ENCODE data around the gene CD101.
A peak's percentile ranks its signal among the peaks of the same experiment; 100 is the strongest.

CD101 gene

DNA sequence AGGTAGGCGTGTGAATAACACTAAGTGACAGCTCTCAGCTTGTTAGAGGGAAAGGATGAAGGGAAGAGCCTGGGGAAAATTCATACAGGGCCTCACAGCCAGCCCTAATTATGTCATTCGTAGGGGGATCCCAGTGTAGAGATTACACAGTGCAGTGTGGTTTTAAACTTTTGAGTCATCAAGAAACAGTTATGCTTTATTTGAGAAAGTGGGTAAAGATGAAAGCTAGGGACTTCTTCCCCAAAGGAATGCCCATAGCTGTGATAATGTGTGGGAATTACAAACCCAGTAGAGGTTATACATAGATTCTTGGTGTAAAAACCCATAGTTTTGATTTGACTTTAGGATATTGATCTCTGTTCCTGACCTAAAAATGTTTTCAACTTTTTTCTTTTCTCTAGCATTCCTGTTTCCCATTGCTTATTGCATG is 60.4 kb downstream of the CD101 start:
- no peak overlapping the region for H3K4me3 ChIP-seq (replicated peaks; ENCODE audit: insufficient read depth, low read length)
- H3K27me3 ChIP-seq (ENCODE audit: insufficient read depth, poor library complexity, severe bottlenecking) = no peaks in the 10 kb centered on the region
- H3K27ac ChIP-seq (replicated peaks) = no peak overlapping the region
- TF ChIP-seq GABPA (IDR thresholded peaks at IDR 0.05; ENCODE audit: low read depth) (no peak), POLR2AphosphoS5 (IDR thresholded peaks at IDR 0.05; ENCODE audit: low read depth) (no peak), SPI1 (IDR thresholded peaks at IDR 0.05; ENCODE audit: borderline replicate concordance, low read depth) (no peak), CTCF (IDR thresholded peaks at IDR 0.05; ENCODE audit: insufficient read depth, low read length) (no peak)
- TF ChIP-seq, protein P1, sequence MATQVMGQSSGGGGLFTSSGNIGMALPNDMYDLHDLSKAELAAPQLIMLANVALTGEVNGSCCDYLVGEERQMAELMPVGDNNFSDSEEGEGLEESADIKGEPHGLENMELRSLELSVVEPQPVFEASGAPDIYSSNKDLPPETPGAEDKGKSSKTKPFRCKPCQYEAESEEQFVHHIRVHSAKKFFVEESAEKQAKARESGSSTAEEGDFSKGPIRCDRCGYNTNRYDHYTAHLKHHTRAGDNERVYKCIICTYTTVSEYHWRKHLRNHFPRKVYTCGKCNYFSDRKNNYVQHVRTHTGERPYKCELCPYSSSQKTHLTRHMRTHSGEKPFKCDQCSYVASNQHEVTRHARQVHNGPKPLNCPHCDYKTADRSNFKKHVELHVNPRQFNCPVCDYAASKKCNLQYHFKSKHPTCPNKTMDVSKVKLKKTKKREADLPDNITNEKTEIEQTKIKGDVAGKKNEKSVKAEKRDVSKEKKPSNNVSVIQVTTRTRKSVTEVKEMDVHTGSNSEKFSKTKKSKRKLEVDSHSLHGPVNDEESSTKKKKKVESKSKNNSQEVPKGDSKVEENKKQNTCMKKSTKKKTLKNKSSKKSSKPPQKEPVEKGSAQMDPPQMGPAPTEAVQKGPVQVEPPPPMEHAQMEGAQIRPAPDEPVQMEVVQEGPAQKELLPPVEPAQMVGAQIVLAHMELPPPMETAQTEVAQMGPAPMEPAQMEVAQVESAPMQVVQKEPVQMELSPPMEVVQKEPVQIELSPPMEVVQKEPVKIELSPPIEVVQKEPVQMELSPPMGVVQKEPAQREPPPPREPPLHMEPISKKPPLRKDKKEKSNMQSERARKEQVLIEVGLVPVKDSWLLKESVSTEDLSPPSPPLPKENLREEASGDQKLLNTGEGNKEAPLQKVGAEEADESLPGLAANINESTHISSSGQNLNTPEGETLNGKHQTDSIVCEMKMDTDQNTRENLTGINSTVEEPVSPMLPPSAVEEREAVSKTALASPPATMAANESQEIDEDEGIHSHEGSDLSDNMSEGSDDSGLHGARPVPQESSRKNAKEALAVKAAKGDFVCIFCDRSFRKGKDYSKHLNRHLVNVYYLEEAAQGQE (IDR thresholded peaks at IDR 0.05; ENCODE audit: insufficient replicate concordance, low read depth) = no peak
- DNase-seq (ENCODE audit: low read depth in 1 of 2, low spot score in 1 of 2) = no peak

GRCh38 chr1:117066367-117066766 is 64.8 kb downstream of the CD101 start:
- no peak for DNase-seq (ENCODE audit: low read depth in 1 of 2, low spot score in 1 of 2)
- Histone ChIP-seq H3K4me3 (replicated peaks; ENCODE audit: insufficient read depth, low read length) (no peak overlapping the region), H3K27me3 (ENCODE audit: insufficient read depth, poor library complexity, severe bottlenecking) (no peaks in the 10 kb centered on the region), H3K27ac (replicated peaks) (no peak overlapping the region)
- TF ChIP-seq POLR2AphosphoS5 (IDR thresholded peaks at IDR 0.05; ENCODE audit: low read depth) (no peak), SPI1 (IDR thresholded peaks at IDR 0.05; ENCODE audit: borderline replicate concordance, low read depth) (no peak), CTCF (IDR thresholded peaks at IDR 0.05; ENCODE audit: insufficient read depth, low read length) (no peak), GABPA (IDR thresholded peaks at IDR 0.05; ENCODE audit: low read depth) (no peak)
- TF ChIP-seq, protein P1 (IDR thresholded peaks at IDR 0.05; ENCODE audit: insufficient replicate concordance, low read depth) = no peak

- Histone ChIP-seq H3K4me3 (replicated peaks; ENCODE audit: insufficient read depth, low read length) (no peak overlapping the region), H3K27ac (replicated peaks) (no peak overlapping the region), H3K27me3 (ENCODE audit: insufficient read depth, poor library complexity, severe bottlenecking) (no peaks in the 10 kb centered on the region)
- DNase-seq (ENCODE audit: low read depth in 1 of 2, low spot score in 1 of 2) = peak in 1 of 2 experiments; percentile 43
- TF ChIP-seq, protein P1 (IDR thresholded peaks at IDR 0.05; ENCODE audit: insufficient replicate concordance, low read depth) = no peak
- TF ChIP-seq POLR2AphosphoS5 (IDR thresholded peaks at IDR 0.05; ENCODE audit: low read depth) (no peak), SPI1 (IDR thresholded peaks at IDR 0.05; ENCODE audit: borderline replicate concordance, low read depth) (no peak), CTCF (IDR thresholded peaks at IDR 0.05; ENCODE audit: insufficient read depth, low read length) (peak; percentile 62)
Observed at GRCh38 chr1:117067533-117068370, 66.2 kb downstream of the CD101 start.
